ENCODE measurements around the gene CPVL. TPM values are rescaled to one million over a fixed set of nuclear protein-coding genes. Genes with fewer than 3 reads are reported as not detected.

Gene CPVL
- total and polyA plus RNA-seq, 7 experiments from 2014 or later, result 0.32 to 88.3 (median 3.0) TPM

Other genes with a start within 250 kb of the CPVL start
- under 1 TPM in 1 of 5 experiments, not detected in 4; 0.07 TPM for gene TRIL, start 188.2 kb downstream of the CPVL start, total RNA-seq
- not detected for gene TRIL, start 188.2 kb downstream of the CPVL start, polyA plus RNA-seq
- 10 to 100 TPM in 1 of 5 experiments, 1 to 10 TPM in 2, under 1 TPM in 2; 0.34 to 28.1 (median 1.8) TPM for gene CHN2, start 48.2 kb upstream of the CPVL start, total RNA-seq
- gene CHN2, start 48.2 kb upstream of the CPVL start, polyA plus RNA-seq, result under 1 TPM; 0.47 to 0.98 TPM

Data from naive thymus-derived CD4-positive, alpha-beta T cell (primary cell).